ENCODE results near the gene SH3BGRL. TPM values are rescaled to one million over a fixed set of nuclear protein-coding genes. Genes with fewer than 3 reads are reported as not detected.

The SH3BGRL gene
- total RNA-seq, result 10 to 100 TPM; 34.5 to 46.9 TPM

- POLR2A ChIA-PET, result interaction anchor here (0.7 to 1.4 kb wide), 2 partner anchors 134 to 393 kb away, joined by 3 to 5 read pairs; partner anchors contain the start of gene BRWD3
- ATAC-seq, result peak; percentile 97
Measured at GRCh38 chrX:81201671-81202455, at the start of gene SH3BGRL, which contains the start of gene HMGN5. Gene SH3BGRL (plus strand): TSS chrX:81202102. CDS start chrX:81202201, 99 bp downstream. Gene HMGN5 (minus strand): TSS chrX:81201913. CDS start chrX:81121549, 80,364 bp downstream.

GRCh38 chrX:81168391-81168790 is 33.5 kb upstream of the SH3BGRL start:
- Mint-ChIP-seq H3K4me1 (no peaks in the 10 kb centered on the region), H3K4me3 (no peak overlapping the region), H3K9me3 (ENCODE audit: low read depth) (no peaks in the 10 kb centered on the region), H3K36me3 (ENCODE audit: low read depth) (no peaks in the 10 kb centered on the region), H3K27ac (no peak overlapping the region), H3K27me3 (no peaks in the 10 kb centered on the region)
- POLR2A ChIA-PET, result no interaction called here
- DNase-seq (no peak), ATAC-seq (no peak)
- CTCF ChIA-PET, result no interaction called here
- intact Hi-C loops (cut with DNase I, micrococcal nuclease), result no loop called here

More at GRCh38 chrX:81201671-81202455, at the start of gene SH3BGRL, which contains the start of gene HMGN5:
- Mint-ChIP-seq H3K4me3 (peak within 1 kb of the TSS; percentile 88), H3K27ac (peak within 1 kb of the TSS; percentile 97), H3K4me1 (peaks cover 32% of the 10 kb centered on the region), H3K27me3 (no peaks in the 10 kb centered on the region), H3K36me3 (ENCODE audit: low read depth) (peaks cover 9% of the 10 kb centered on the region), H3K9me3 (ENCODE audit: low read depth) (no peaks in the 10 kb centered on the region)
- intact Hi-C loops (cut with DNase I, micrococcal nuclease), result loop anchor here (1.0 to 5.0 kb wide), 4 partner anchors 81 to 395 kb away; partner anchors contain the start of gene BRWD3 (in 2 of the 2)
- CTCF ChIA-PET, result interaction anchor here (1.0 to 1.2 kb wide), 2 partner anchors 11 to 176 kb away, joined by 3 read pairs; no protein-coding TSS in a partner anchor
- peak; percentile 80 for DNase-seq

- ChIA-PET POLR2A (no interaction called here), CTCF (interaction anchor here (0.6 to 1.4 kb wide), 4 partner anchors 53 to 235 kb away, joined by 3 to 7 read pairs (median 4); no protein-coding TSS in a partner anchor)
- DNase-seq (no peak), ATAC-seq (no peak)
- intact Hi-C loops (cut with DNase I, micrococcal nuclease), result loop anchor here (1.0 to 2.0 kb wide), 2 partner anchors 203 kb away; no protein-coding TSS in a partner anchor
- Mint-ChIP-seq H3K27me3 (no peaks in the 10 kb centered on the region), H3K9me3 (ENCODE audit: low read depth) (no peaks in the 10 kb centered on the region), H3K4me1 (no peaks in the 10 kb centered on the region), H3K27ac (no peak overlapping the region), H3K36me3 (ENCODE audit: low read depth) (no peaks in the 10 kb centered on the region), H3K4me3 (no peak overlapping the region)
Measured at GRCh38 chrX:81174286-81174685, 27.6 kb upstream of the SH3BGRL start.

GRCh38 chrX:81195259-81195658 is 6.6 kb upstream of the SH3BGRL start:
- intact Hi-C loops (cut with DNase I, micrococcal nuclease), result loop anchor here (1.0 to 2.0 kb wide), 2 partner anchors 318 kb away; no protein-coding TSS in a partner anchor

GRCh38 chrX:81195712-81196111 is 6.2 kb upstream of the SH3BGRL start:
- no peak overlapping the region for H3K4me3 Mint-ChIP-seq
- intact Hi-C loops (cut with DNase I, micrococcal nuclease), result loop anchor here (1.0 to 2.0 kb wide), 2 partner anchors 318 to 319 kb away; no protein-coding TSS in a partner anchor
- no peaks in the 10 kb centered on the region for H3K27me3 Mint-ChIP-seq
- peaks cover 3% of the 10 kb centered on the region for H3K36me3 Mint-ChIP-seq (ENCODE audit: low read depth)
- H3K4me1 Mint-ChIP-seq, result peaks cover 3% of the 10 kb centered on the region
- CTCF ChIA-PET, result interaction anchor here (0.5 to 1.0 kb wide), 4 partner anchors 20 to 319 kb away, joined by 3 to 4 read pairs (median 3); no protein-coding TSS in a partner anchor
- peak; percentile 70 for DNase-seq
- H3K27ac Mint-ChIP-seq, result no peak overlapping the region
- H3K9me3 Mint-ChIP-seq (ENCODE audit: low read depth), result no peaks in the 10 kb centered on the region
- POLR2A ChIA-PET, result no interaction called here
- ATAC-seq, result peak; percentile 78

More at GRCh38 chrX:81195259-81195658, 6.6 kb upstream of the SH3BGRL start:
- no peak for ATAC-seq
- ChIA-PET CTCF (interaction anchor here (0.5 to 1.0 kb wide), 4 partner anchors 20 to 318 kb away, joined by 3 to 4 read pairs (median 3); no protein-coding TSS in a partner anchor), POLR2A (no interaction called here)
- H3K36me3 Mint-ChIP-seq (ENCODE audit: low read depth), result peaks cover 3% of the 10 kb centered on the region
- peaks cover 3% of the 10 kb centered on the region for H3K4me1 Mint-ChIP-seq
- DNase-seq, result no peak
- H3K9me3 Mint-ChIP-seq (ENCODE audit: low read depth), result no peaks in the 10 kb centered on the region
- H3K27ac Mint-ChIP-seq, result no peak overlapping the region
- H3K27me3 Mint-ChIP-seq, result no peaks in the 10 kb centered on the region
- H3K4me3 Mint-ChIP-seq, result no peak overlapping the region

GRCh38 chrX:81201071-81201470 is 831 bp upstream of the SH3BGRL start:
- CTCF ChIA-PET, result no interaction called here
- peak overlapping the region; percentile 97 for H3K27ac Mint-ChIP-seq
- peaks cover 9% of the 10 kb centered on the region for H3K36me3 Mint-ChIP-seq (ENCODE audit: low read depth)
- no peaks in the 10 kb centered on the region for H3K9me3 Mint-ChIP-seq (ENCODE audit: low read depth)
- DNase-seq, result no peak
- no peak for ATAC-seq
- peak overlapping the region; percentile 88 for H3K4me3 Mint-ChIP-seq
- no peaks in the 10 kb centered on the region for H3K27me3 Mint-ChIP-seq
- peaks cover 27% of the 10 kb centered on the region for H3K4me1 Mint-ChIP-seq
- POLR2A ChIA-PET, result interaction anchor here (0.7 to 1.4 kb wide), 2 partner anchors 135 to 392 kb away, joined by 3 to 5 read pairs; partner anchors contain the start of gene BRWD3
- intact Hi-C loops (cut with DNase I, micrococcal nuclease), result loop anchor here in 1 of 2 experiments (5.0 kb wide), 1 partner anchor 394 kb away; the partner anchor contains the start of gene BRWD3

GRCh38 chrX:81202456-81202819 is 536 bp downstream of the SH3BGRL start:
- peaks cover 32% of the 10 kb centered on the region for H3K4me1 Mint-ChIP-seq
- no peaks in the 10 kb centered on the region for H3K9me3 Mint-ChIP-seq (ENCODE audit: low read depth)
- ChIA-PET CTCF (interaction anchor here (0.7 to 1.3 kb wide), 4 partner anchors 8 to 175 kb away, joined by 3 read pairs; no protein-coding TSS in a partner anchor), POLR2A (interaction anchor here (0.8 to 1.4 kb wide), 2 partner anchors 393 kb away, joined by 4 to 5 read pairs; partner anchors contain the start of gene BRWD3)
- peak overlapping the region; percentile 97 for H3K27ac Mint-ChIP-seq
- H3K27me3 Mint-ChIP-seq, result no peaks in the 10 kb centered on the region
- H3K4me3 Mint-ChIP-seq, result peak overlapping the region; percentile 88
- intact Hi-C loops (cut with DNase I, micrococcal nuclease), result loop anchor here (1.0 to 5.0 kb wide), 4 partner anchors 81 to 395 kb away; partner anchors contain the start of gene BRWD3 (in 2 of the 2)
- DNase-seq, result peak; percentile 4
- peaks cover 9% of the 10 kb centered on the region for H3K36me3 Mint-ChIP-seq (ENCODE audit: low read depth)
- ATAC-seq, result peak; percentile 55

GRCh38 chrX:81202943-81203342 is 1.0 kb downstream of the SH3BGRL start:
- intact Hi-C loops (cut with DNase I, micrococcal nuclease), result loop anchor here (1.0 to 5.0 kb wide), 4 partner anchors 82 to 396 kb away; partner anchors contain the start of gene BRWD3 (in 2 of the 2)
- Mint-ChIP-seq H3K27me3 (no peaks in the 10 kb centered on the region), H3K4me3 (peak overlapping the region; percentile 88), H3K9me3 (ENCODE audit: low read depth) (no peaks in the 10 kb centered on the region), H3K4me1 (peaks cover 33% of the 10 kb centered on the region), H3K36me3 (ENCODE audit: low read depth) (peaks cover 9% of the 10 kb centered on the region), H3K27ac (peak overlapping the region; percentile 97)
- DNase-seq (peak; percentile 3), ATAC-seq (no peak)
- ChIA-PET POLR2A (interaction anchor here (0.8 kb wide), 1 partner anchor 393 kb away, joined by 4 read pairs; the partner anchor contains the start of gene BRWD3), CTCF (interaction anchor here (0.7 to 1.3 kb wide), 4 partner anchors 9 to 175 kb away, joined by 3 read pairs; no protein-coding TSS in a partner anchor)

GRCh38 chrX:81205551-81205950 is 3.6 kb downstream of the SH3BGRL start:
- Mint-ChIP-seq H3K27ac (no peak overlapping the region), H3K9me3 (ENCODE audit: low read depth) (no peaks in the 10 kb centered on the region), H3K4me3 (no peak overlapping the region), H3K36me3 (ENCODE audit: low read depth) (peaks cover 9% of the 10 kb centered on the region), H3K4me1 (peaks cover 35% of the 10 kb centered on the region), H3K27me3 (no peaks in the 10 kb centered on the region)
- DNase-seq (no peak), ATAC-seq (no peak)
- intact Hi-C loops (cut with DNase I, micrococcal nuclease), result no loop called here
- POLR2A ChIA-PET, result no interaction called here
- CTCF ChIA-PET, result no interaction called here

- no peak for ATAC-seq
- H3K27me3 Mint-ChIP-seq, result no peaks in the 10 kb centered on the region
- no peak overlapping the region for H3K27ac Mint-ChIP-seq
- CTCF ChIA-PET, result no interaction called here
- intact Hi-C loops (cut with DNase I, micrococcal nuclease), result no loop called here
- POLR2A ChIA-PET, result no interaction called here
- H3K4me3 Mint-ChIP-seq, result no peak overlapping the region
- peaks cover 28% of the 10 kb centered on the region for H3K4me1 Mint-ChIP-seq
- no peak for DNase-seq
- H3K36me3 Mint-ChIP-seq (ENCODE audit: low read depth), result peaks cover 14% of the 10 kb centered on the region
- H3K9me3 Mint-ChIP-seq (ENCODE audit: low read depth), result no peaks in the 10 kb centered on the region
Measured at GRCh38 chrX:81206476-81206875, 4.6 kb downstream of the SH3BGRL start.

- H3K4me1 Mint-ChIP-seq, result peaks cover 24% of the 10 kb centered on the region
- ATAC-seq (no peak), DNase-seq (no peak)
- H3K36me3 Mint-ChIP-seq (ENCODE audit: low read depth), result peaks cover 19% of the 10 kb centered on the region
- H3K27me3 Mint-ChIP-seq, result no peaks in the 10 kb centered on the region
- H3K27ac Mint-ChIP-seq, result no peak overlapping the region
- H3K4me3 Mint-ChIP-seq, result no peak overlapping the region
- ChIA-PET CTCF (interaction anchor here (1.0 kb wide), 1 partner anchor 89 kb away, joined by 5 read pairs; no protein-coding TSS in a partner anchor), POLR2A (no interaction called here)
- intact Hi-C loops (cut with DNase I, micrococcal nuclease), result no loop called here
- H3K9me3 Mint-ChIP-seq (ENCODE audit: low read depth), result no peaks in the 10 kb centered on the region
Measured at GRCh38 chrX:81208916-81209315, 7.0 kb downstream of the SH3BGRL start.

Measured in activated CD4-positive, alpha-beta T cell treated with anti-CD3 and anti-CD28 coated beads for 36 hours (primary cell).